Omental fat pad (tissue), 4 donors: ENCODE results near the gene LMNA. TPM values are rescaled to one million over a fixed set of nuclear protein-coding genes. Genes with fewer than 3 reads are reported as not detected.

Experiments used
- ATAC-seq: fragments of 150-250 bp; one replicate; pipeline ENCODE4 v1.9.1; 2016; ENCODE audit warnings: mild to moderate bottlenecking, moderate library complexity; ENCODE audit not compliant: low FRiP score
- DNase-seq: peaks from one replicate; pipeline ENCODE4 v3.0.0-alpha.2; 2019; ENCODE audit warnings: low spot score
- total RNA-seq, 4 donors: library from RNA; depleted of rRNA; stranded (reverse); fragments of >200 nt; gene quantifications; one replicate each; pipeline ENCODE4 v1.1.0, GENCODE V29; 2016
- TF ChIP-seq, protein P1 (sequence below), 3 donors: fragments of 450-650 bp; IDR thresholded peaks; one replicate each; pipeline ENCODE4 v1.5.1; 2016 to 2017; ENCODE audit warnings: antibody characterized with exemption in 3 of 3, mild to moderate bottlenecking in 3 of 3, moderate library complexity in 2 of 3

LMNA gene
- total RNA-seq, 4 donors from 2014 or later, result 288 to 1,820 (median 589) TPM

DNA sequence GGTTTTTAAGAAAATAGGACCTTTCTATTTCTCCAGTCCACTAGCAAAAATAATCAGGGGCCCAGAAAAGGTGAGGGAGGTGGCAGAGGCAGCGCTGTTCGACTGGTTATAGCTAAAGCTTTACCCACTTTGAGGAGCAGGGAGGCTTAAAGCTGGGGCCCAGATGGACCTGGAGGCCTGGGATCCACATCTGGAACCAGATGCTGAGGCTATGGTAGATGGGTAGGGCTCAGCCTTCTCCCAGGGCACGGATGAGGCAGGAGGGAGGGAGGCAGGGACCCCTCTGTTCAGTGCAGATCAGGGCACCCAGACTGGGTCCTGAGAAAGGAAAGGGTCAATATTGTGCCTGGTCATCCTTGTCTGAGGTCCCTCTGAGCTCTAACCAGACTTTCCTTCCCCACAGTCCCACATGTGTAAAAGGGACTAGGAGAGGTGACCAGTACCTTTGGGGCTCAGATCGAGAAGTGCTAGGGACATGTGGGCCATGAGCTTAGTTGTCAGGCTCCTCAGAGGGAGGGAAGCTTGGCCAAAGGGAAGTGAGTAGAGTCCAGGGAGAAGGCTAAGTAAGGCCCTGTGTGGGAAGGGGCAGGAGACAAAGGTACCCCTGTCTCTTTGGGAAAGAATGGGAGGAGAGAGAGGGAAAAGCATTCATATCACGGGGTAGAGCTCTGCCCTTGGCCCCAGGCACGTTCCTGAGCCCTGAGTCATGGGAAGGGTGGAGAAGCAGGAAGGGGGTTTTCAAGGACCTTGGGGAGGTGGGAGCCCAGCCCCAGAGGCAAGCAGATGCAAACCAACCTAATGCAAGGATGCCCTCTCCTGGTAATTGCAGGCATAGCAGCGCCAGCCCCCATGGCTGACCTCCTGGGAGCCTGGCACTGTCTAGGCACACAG is 15.4 kb downstream of the LMNA start:
- DNase-seq, result peak; percentile 93
- peak; percentile 65 for ATAC-seq
- TF ChIP-seq, protein P1, sequence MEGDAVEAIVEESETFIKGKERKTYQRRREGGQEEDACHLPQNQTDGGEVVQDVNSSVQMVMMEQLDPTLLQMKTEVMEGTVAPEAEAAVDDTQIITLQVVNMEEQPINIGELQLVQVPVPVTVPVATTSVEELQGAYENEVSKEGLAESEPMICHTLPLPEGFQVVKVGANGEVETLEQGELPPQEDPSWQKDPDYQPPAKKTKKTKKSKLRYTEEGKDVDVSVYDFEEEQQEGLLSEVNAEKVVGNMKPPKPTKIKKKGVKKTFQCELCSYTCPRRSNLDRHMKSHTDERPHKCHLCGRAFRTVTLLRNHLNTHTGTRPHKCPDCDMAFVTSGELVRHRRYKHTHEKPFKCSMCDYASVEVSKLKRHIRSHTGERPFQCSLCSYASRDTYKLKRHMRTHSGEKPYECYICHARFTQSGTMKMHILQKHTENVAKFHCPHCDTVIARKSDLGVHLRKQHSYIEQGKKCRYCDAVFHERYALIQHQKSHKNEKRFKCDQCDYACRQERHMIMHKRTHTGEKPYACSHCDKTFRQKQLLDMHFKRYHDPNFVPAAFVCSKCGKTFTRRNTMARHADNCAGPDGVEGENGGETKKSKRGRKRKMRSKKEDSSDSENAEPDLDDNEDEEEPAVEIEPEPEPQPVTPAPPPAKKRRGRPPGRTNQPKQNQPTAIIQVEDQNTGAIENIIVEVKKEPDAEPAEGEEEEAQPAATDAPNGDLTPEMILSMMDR (IDR thresholded peaks at IDR 0.05), result peak in 2 of 3 donors; percentile 19 to 91

DNA sequence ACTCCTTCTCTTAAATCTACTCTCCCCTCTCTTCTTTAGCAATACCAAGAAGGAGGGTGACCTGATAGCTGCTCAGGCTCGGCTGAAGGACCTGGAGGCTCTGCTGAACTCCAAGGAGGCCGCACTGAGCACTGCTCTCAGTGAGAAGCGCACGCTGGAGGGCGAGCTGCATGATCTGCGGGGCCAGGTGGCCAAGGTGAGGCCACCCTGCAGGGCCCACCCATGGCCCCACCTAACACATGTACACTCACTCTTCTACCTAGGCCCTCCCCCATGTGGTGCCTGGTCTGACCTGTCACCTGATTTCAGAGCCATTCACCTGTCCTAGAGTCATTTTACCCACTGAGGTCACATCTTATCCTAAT is 16.0 kb downstream of the LMNA start:
- TF ChIP-seq, protein P1 (IDR thresholded peaks at IDR 0.05), result no peak
- DNase-seq, result no peak
- ATAC-seq, result no peak

DNA sequence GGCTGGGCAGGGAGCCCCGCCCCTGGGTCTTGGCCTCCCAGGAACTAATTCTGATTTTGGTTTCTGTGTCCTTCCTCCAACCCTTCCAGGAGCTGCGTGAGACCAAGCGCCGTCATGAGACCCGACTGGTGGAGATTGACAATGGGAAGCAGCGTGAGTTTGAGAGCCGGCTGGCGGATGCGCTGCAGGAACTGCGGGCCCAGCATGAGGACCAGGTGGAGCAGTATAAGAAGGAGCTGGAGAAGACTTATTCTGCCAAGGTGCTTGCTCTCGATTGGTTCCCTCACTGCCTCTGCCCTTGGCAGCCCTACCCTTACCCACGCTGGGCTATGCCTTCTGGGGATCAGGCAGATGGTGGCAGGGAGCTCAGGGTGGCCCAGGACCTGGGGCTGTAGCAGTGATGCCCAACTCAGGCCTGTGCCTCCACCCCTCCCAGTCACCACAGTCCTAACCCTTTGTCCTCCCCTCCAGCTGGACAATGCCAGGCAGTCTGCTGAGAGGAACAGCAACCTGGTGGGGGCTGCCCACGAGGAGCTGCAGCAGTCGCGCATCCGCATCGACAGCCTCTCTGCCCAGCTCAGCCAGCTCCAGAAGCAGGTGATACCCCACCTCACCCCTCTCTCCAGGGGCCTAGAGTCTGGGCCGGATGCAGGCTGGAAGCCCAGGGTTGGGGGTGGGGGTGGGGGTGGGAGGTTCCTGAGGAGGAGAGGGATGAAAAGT is 20.4 kb downstream of the LMNA start:
- ATAC-seq, result no peak
- no peak for DNase-seq
- TF ChIP-seq, protein P1 (IDR thresholded peaks at IDR 0.05), result no peak

DNA sequence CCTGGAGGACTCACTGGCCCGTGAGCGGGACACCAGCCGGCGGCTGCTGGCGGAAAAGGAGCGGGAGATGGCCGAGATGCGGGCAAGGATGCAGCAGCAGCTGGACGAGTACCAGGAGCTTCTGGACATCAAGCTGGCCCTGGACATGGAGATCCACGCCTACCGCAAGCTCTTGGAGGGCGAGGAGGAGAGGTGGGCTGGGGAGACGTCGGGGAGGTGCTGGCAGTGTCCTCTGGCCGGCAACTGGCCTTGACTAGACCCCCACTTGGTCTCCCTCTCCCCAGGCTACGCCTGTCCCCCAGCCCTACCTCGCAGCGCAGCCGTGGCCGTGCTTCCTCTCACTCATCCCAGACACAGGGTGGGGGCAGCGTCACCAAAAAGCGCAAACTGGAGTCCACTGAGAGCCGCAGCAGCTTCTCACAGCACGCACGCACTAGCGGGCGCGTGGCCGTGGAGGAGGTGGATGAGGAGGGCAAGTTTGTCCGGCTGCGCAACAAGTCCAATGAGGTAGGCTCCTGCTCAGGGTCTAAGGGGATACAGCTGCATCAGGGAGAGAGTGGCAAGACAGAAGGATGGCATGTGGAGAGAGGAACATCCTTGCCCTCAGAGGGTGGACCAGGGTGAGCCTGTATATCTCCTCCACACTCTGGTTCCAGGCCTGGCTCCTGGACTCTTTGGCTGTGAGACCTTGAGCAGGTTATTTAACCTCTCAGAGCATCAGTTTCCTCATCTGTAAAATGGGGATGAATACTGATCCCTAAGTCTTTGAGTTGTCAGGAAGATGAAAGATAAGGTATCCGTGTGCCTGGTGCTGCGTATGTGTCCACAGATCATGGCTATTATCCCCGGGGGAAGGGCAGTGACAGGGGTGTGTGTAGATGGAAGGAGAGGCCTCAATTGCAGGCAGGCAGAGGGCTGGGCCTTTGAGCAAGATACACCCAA is 21.7 kb downstream of the LMNA start:
- TF ChIP-seq, protein P1 (IDR thresholded peaks at IDR 0.05), result no peak
- ATAC-seq, result no peak
- no peak for DNase-seq

DNA sequence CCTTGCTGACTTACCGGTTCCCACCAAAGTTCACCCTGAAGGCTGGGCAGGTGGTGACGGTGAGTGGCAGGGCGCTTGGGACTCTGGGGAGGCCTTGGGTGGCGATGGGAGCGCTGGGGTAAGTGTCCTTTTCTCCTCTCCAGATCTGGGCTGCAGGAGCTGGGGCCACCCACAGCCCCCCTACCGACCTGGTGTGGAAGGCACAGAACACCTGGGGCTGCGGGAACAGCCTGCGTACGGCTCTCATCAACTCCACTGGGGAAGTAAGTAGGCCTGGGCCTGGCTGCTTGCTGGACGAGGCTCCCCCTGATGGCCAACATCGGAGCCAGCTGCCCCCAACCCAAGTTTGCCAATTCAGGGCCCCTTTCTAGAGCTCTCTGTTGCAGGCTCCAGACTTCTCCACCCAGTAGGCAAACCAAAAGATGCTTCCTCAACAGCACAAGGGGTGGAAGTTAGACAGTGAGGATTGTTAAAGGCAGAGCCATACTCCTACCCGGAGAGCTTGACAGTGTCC is 22.5 kb downstream of the LMNA start:
- DNase-seq, result no peak
- ATAC-seq, result no peak
- TF ChIP-seq, protein P1 (IDR thresholded peaks at IDR 0.05), result no peak

DNA sequence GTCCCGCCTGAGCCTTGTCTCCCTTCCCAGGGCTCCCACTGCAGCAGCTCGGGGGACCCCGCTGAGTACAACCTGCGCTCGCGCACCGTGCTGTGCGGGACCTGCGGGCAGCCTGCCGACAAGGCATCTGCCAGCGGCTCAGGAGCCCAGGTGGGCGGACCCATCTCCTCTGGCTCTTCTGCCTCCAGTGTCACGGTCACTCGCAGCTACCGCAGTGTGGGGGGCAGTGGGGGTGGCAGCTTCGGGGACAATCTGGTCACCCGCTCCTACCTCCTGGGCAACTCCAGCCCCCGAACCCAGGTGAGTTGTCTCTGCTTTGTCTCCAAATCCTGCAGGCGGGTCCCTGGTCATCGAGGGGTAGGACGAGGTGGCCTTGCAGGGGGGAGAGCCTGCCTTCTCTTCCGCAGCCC is 24.0 kb downstream of the LMNA start:
- ATAC-seq (no peak), DNase-seq (no peak)
- TF ChIP-seq, protein P1 (IDR thresholded peaks at IDR 0.05), result no peak
